ENCODE data around the gene PIEZO2. TPM values are rescaled to one million over a fixed set of nuclear protein-coding genes. Genes with fewer than 3 reads are reported as not detected.

The PIEZO2 gene
- polyA plus RNA-seq, 1 experiment: 4.6 TPM

GRCh38 chr18:11002277-11002676 is 147.1 kb downstream of the PIEZO2 start:
- H3K36me3 ChIP-seq (ENCODE audit: control insufficient read depth, insufficient read depth, low read length): no peaks in the 10 kb centered on the region
- ChIA-PET POLR2A (no interaction called here), CTCF (no interaction called here)
- H3K4me3 ChIP-seq (ENCODE audit: low read depth, low read length): no peak overlapping the region
- TF ChIP-seq CTCF (IDR thresholded peaks at IDR 0.05; ENCODE audit: insufficient read depth, low read depth, low read length): no peak
- DNase-seq (ENCODE audit: low read depth): no peak
- H3K27me3 ChIP-seq (ENCODE audit: control insufficient read depth, insufficient read depth, low read length): no peaks in the 10 kb centered on the region

- no peaks in the 10 kb centered on the region for H3K36me3 ChIP-seq (ENCODE audit: control insufficient read depth, insufficient read depth, low read length)
- ChIA-PET CTCF (no interaction called here), POLR2A (no interaction called here)
- H3K4me3 ChIP-seq (ENCODE audit: low read depth, low read length): no peak overlapping the region
- DNase-seq (ENCODE audit: low read depth): no peak
- H3K27me3 ChIP-seq (ENCODE audit: control insufficient read depth, insufficient read depth, low read length): no peaks in the 10 kb centered on the region
- TF ChIP-seq CTCF (IDR thresholded peaks at IDR 0.05; ENCODE audit: insufficient read depth, low read depth, low read length): no peak
These were observed 149.3 kb downstream of the PIEZO2 start for GRCh38 chr18:11000071-11000470.

GRCh38 chr18:10997885-10998284 is 151.5 kb downstream of the PIEZO2 start:
- no peaks in the 10 kb centered on the region for H3K27me3 ChIP-seq (ENCODE audit: control insufficient read depth, insufficient read depth, low read length)
- no peak for DNase-seq (ENCODE audit: low read depth)
- H3K36me3 ChIP-seq (ENCODE audit: control insufficient read depth, insufficient read depth, low read length): no peaks in the 10 kb centered on the region
- CTCF ChIA-PET: no interaction called here
- no peak for TF ChIP-seq CTCF (IDR thresholded peaks at IDR 0.05; ENCODE audit: insufficient read depth, low read depth, low read length)
- POLR2A ChIA-PET: no interaction called here
- H3K4me3 ChIP-seq (ENCODE audit: low read depth, low read length): no peak overlapping the region

GRCh38 chr18:10995550-10995949 is 153.8 kb downstream of the PIEZO2 start:
- ChIA-PET CTCF (interaction anchor here (1.2 kb wide), 1 partner anchor 10 kb away, joined by 3 read pairs; no protein-coding TSS in a partner anchor), POLR2A (no interaction called here)
- DNase-seq (ENCODE audit: low read depth): no peak

GRCh38 chr18:10989486-10989885 is 159.9 kb downstream of the PIEZO2 start:
- no peak overlapping the region for H3K4me3 ChIP-seq (ENCODE audit: low read depth, low read length)
- no peak for TF ChIP-seq CTCF (IDR thresholded peaks at IDR 0.05; ENCODE audit: insufficient read depth, low read depth, low read length)
- no peaks in the 10 kb centered on the region for H3K36me3 ChIP-seq (ENCODE audit: control insufficient read depth, insufficient read depth, low read length)
- H3K27me3 ChIP-seq (ENCODE audit: control insufficient read depth, insufficient read depth, low read length): no peaks in the 10 kb centered on the region
- CTCF ChIA-PET: interaction anchor here (1.2 kb wide), 1 partner anchor 1083 kb away, joined by 4 read pairs; no protein-coding TSS in a partner anchor
- POLR2A ChIA-PET: no interaction called here
- DNase-seq (ENCODE audit: low read depth): no peak

More at GRCh38 chr18:10995550-10995949, 153.8 kb downstream of the PIEZO2 start:
- no peaks in the 10 kb centered on the region for H3K36me3 ChIP-seq (ENCODE audit: control insufficient read depth, insufficient read depth, low read length)
- H3K27me3 ChIP-seq (ENCODE audit: control insufficient read depth, insufficient read depth, low read length): no peaks in the 10 kb centered on the region
- no peak for TF ChIP-seq CTCF (IDR thresholded peaks at IDR 0.05; ENCODE audit: insufficient read depth, low read depth, low read length)
- no peak overlapping the region for H3K4me3 ChIP-seq (ENCODE audit: low read depth, low read length)

Measured in BJ (cell line).